ENCODE measurements around the gene FANCB.

The FANCB gene

DNA sequence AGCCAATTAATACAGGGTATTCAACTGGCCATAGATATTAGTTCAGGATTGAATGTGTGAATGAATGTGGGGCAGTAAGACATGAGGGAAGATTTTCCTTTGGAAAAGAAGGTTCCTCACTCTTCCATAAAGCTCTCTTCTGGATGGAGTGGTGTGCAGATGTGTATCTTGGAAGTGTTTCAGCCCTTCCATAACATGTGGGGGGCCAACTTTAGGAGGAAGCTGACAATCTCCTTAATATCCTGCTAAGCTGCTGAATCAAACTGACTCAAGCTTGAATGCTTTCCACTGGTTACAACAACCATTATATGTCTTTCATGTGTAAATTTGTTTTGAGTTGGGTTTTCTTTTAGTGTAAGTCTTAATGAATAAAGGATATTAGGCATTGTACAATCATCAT lies 40.3 kb downstream of the FANCB start:
- no peak for DNase-seq

DNA sequence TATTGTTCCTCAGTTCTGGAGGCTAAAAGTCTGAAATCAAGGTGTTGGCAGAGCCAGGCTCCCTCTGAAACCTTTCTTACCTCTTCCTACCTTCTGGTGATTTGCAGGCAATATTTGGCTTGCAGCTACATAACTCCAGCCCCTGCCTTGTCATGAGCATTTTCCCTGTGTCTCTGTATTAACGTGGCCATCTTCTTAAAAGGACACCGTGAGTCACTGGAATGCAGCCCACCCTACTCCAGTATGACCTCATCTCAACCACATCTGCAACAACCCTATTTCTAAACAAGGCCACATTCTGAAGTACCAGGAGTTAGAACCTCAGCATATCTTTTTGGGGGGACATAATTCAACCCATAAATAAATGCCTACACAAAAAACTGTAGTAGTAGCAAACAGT lies 40.7 kb downstream of the FANCB start:
- DNase-seq = no peak

DNA sequence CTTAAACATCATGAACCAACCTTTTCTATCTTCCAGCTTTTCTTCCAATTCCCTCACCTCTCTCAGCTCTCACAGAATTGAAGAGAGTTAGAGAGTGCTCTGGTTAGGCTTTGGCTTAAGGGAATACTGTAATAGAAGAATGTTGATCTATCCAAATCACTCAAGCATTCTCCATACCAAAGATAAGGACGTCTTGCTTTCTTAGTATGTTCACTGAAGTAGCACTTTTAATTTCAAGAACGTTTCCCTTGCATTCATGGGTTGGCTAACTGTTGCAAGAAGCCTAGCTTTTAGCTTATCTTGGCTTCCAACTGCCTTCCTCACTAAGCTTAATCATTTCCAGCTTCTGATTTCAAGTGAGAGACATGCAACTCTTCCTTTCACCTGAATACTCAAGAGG lies 43.2 kb downstream of the FANCB start:
- no peak for DNase-seq

DNA sequence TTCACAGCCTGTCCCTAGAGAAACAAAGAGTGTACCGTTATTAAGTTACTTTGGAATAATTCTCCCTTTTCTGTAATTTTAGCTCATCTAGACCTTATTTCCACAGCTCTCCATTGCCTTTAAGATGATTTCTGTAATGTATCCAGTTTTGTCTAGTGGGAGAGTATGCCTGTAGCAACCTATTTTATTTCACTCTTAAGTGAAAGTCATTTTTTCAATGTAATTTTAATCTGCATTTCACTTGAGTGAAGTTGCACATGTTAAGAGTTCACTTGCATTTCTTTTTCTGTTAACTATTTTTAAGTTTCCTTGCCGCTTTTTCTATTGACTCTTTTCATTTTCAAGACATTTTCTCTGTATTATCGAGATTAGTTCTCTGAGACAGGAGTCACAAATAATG lies 46.5 kb downstream of the FANCB start:
- no peak for DNase-seq

DNA sequence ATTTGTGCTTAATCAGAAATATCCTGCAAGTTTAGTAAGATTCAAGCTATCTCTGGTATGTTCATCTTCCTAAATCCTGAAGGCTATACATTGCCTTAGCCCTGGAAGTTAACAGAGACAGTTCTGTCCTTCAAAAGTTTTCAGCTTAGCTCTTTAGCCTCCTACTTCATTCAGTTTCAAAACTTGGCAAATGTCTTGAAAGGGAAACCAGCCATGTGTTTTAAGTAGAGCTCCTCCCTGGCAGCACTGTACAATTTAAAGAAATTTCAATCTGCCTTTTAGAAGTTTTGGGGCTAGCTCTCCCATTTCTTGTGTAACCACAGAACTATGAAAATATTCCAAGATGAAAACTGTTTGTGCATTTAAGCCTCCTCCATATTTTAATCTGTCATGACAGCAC lies 47.0 kb downstream of the FANCB start:
- DNase-seq = no peak

DNA sequence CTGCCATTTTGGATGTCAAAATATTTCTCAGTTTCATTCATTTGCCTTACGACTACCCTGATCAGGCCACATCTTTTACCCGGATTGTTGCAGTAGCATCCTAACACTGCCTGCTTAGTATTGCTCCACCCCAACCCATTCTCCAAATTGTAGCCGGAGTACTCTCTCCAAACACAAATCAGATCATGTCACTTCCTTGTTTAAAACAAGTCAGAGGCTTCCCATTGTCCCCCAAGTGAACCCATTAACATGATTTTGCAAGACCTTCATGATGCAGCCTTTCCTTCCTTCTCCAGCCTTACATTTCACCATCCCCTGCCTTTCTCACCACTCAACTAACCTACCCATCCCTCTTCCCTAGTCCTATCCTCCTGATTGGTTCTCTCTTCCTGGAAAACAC lies 53.1 kb downstream of the FANCB start:
- DNase-seq = no peak

DNA sequence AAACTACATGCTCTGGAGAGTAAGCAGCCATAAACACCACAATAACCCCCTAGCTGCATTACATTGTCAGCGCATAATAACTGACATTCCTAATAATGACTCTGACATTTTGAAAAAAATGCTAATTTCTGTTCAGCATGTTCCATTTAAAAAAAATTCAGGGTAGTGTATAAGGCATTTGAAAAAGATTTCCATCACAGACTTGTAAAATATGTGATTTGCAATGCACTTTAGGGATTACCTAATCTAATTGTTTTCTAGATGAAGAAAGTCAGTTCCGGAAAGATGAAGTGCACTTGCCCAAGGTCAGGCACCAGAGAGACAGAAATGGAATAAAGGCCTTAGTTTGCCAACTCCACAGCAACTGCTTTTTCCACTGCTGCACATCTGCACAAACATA lies 55.3 kb downstream of the FANCB start:
- DNase-seq = no peak

DNA sequence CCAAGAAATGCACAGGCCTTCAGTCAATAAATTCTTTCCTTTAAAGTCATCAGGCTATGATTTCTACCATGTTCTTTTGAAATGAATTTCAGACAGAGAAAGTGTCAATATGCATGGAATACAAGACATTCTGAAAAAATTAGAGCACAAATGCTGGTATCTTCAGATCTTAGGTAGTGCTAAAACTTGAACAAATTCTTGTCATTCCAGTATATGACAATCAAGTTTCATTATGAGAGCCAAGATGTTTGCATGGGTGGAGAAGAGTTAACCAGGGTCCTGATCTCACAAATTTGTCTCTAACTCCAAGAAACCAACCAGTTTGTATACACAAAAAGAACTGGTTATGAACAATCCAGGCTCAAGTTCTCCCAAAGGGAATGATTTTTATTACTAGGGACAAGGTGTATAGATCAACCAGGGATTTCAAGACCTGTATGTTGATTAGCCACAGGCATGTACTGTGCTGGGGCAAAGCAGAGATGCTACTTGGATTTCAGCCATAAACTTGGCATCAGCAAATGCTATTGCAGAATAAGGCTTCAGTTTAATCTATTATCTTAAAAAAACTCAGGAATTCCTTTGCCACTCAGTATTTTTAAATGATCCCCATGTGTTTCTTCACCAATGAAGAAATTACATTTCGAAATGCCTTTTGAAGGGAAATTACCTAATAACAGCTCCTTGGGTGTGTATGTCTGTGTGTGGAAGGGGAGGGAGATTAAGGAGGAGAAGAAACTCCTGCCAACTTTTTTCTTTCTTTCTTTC lies 69.7 kb downstream of the FANCB start:
- no peak for DNase-seq

DNA sequence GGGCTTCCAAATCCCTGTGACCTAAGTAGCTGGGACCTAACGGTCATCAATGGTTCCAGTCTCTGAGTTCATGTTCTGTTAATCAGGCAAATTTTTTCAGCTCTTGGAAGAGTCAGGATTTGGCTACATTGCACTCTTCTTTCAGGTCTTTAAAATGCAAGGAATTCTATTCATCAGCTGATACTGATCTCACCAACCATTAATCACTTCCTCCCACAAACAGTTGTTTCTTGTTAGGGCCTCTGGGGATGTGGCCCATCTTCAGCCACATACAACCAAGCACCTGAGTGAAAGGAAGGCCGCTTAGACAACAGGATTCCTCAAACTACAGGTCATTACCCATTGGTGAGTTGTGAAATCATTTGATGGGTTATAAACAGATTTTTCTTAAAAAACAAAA lies 71.7 kb downstream of the FANCB start:
- DNase-seq = no peak

DNA sequence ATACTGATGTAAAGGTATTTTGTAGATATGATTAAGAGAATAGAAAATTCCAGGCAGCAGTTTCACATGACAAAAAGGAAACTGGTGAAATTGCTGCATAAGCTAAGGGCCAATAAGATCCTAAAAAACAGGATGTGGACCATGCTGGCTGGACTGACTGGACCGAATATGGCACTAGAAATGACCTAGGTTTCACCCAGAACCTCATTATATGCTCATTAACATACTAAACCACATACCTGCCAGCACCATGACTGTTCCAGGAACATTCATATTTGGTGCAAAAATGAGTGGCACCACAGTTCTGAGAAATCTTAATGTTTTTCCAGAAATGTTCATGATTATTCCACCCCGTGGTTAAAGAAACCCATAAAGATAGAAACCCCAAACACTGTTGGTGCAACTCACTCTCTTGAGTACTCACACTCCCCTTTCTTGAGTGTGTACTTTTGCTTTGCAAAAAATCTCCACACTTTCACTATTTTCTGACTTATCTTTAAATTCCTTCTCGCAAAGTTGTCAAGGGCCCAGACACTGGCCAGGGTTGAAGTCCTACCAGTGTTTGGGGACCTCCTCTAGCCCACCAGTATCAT lies 74.0 kb downstream of the FANCB start:
- DNase-seq = no peak
